Measurements from ENCODE around the gene PITX3. TPM values are rescaled to one million over a fixed set of nuclear protein-coding genes. Genes with fewer than 3 reads are reported as not detected.
"Not testable (repeated sequence)": the region's sequence is repeated elsewhere in the genome, so short reads cannot be mapped to it uniquely, and the experiment has no call there.

PITX3 gene
- polyA plus RNA-seq, 5 donors, result 0.21 to 2.3 (median 0.52) TPM; not detected in 1

DNA sequence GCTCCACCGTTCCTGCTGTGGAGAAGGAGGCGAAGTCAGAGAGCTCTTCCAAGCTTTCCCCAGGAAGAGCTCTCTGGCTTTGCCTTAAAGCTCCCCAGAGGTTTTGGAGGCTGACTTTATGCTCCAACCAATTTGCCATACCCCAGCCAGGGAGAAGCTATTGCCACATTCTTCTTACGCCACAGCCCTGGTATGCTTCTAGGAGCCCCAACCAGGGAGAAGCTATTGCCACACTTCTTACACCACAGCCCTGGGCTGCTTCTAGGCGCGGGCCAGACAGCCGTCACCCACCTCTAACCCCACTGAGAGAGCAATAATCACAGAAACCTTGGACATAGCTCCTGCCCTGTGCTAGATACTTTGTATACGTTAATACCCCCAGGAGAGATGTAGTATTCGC, 14.3 kb downstream of the PITX3 start:
- DNase-seq, result no peak

- no peak for DNase-seq
Measured at GRCh38 chr10:102226542-102226870, 14.8 kb downstream of the PITX3 start.

GRCh38 chr10:102225646-102226541, 15.4 kb downstream of the PITX3 start, which contains the start of gene ELOVL3:
TSS of gene ELOVL3 (plus strand) at chr10:102226299. CDS start at chr10:102226549, 250 bp downstream.
- DNase-seq, result peak; percentile 86 to 89

DNA sequence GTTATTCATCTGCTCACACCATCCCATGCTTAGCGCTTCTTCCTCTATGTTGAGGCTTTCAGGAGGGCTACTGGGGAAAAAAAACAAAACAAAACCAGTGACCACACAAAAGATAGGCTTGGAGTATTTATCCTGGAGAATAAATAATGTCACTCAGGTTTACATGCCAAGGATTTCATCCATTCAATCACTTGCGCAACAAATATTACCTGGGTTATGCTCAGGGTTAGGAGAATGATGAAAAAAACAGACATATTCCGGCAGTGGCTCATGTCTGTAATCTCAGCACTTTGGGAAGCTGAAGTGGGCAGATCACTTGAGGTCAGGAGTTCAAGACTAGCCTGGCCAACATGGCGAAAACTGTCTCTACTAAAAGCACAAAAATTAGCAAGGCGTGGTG, 18.5 kb downstream of the PITX3 start:
- DNase-seq, result no peak

- DNase-seq, result no peak
Measured at GRCh38 chr10:102220612-102221011, 20.7 kb downstream of the PITX3 start.

DNA sequence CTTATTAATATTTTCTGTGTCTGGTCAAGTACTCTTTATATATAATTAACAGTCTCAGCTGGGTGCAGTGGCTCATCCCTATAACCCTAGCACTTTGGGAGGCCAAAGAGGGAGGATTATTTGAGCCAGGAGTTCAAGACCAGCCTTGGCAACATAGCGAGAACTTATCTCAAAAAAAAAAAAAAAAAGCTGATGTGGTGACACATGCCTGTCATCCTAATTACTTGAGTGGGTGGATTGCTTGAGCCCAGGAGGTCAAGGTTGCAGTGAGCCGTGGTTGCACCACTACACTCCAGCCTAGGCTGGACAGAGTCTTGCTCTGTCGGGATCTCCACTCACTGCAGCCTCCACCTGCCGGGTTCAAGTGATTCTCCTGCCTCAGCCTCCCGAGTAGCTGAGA, 21.9 kb downstream of the PITX3 start:
- DNase-seq, result no peak

DNA sequence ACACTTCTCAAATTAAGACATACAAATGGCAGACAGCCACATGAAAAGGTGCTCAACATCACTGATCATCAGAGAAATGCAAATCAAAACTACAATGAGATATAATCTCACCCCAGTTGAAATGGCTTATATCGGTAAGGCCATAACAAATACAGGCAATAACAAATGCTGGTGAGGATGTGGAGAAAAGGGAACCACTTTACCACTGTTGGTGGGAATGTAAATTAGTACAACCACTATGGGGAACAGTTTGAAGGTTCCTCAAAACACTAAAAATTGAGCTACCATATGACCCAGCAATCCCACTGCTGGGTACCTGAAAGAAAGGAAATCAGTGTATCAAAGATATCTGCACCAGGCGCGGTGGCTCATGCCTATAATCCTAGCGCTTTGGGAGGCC, 27.7 kb downstream of the PITX3 start:
- DNase-seq, result not testable (repeated sequence)

- DNase-seq, result no peak
Measured at GRCh38 chr10:102211615-102212299, 29.6 kb downstream of the PITX3 start.

DNA sequence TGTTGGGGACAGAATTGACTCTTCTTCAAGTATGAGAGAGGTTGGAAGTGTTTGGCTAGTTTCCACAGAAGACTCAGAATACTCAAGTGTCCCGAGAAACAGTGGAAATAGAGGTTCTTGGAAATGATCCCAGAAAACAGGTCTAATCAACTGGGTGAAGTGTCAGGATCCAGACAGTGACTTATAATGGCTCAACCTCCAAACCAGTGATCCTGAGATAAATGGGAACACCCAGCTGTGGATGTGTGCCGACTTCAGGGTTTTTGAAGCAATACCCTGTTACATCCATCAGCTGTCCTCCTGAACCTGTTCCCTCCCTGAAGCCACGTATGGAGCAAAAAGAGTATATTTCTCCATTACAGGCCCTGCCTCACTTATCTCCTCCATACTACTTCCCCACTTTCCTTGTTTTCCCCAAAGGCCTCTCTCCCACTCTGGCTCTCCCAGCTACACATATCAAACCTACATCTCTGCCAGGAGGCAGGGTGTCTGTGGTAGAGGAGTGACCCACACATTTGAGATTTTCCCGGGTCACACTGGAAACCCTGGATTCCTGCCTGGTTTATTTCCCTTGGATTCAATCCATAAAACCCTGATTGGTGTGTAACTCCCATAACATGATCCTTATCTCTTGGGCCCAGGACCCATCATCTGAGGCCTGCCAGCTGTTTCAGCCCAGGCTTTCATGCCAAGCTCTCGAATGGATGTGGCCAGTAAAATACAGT, 32.8 kb downstream of the PITX3 start:
- peak in 1 of 2 donors; percentile 40 for DNase-seq

GRCh38 chr10:102202386-102202785, 38.9 kb downstream of the PITX3 start:
- no peak for DNase-seq

GRCh38 chr10:102200751-102201640, 40.3 kb downstream of the PITX3 start:
- no peak for DNase-seq

DNA sequence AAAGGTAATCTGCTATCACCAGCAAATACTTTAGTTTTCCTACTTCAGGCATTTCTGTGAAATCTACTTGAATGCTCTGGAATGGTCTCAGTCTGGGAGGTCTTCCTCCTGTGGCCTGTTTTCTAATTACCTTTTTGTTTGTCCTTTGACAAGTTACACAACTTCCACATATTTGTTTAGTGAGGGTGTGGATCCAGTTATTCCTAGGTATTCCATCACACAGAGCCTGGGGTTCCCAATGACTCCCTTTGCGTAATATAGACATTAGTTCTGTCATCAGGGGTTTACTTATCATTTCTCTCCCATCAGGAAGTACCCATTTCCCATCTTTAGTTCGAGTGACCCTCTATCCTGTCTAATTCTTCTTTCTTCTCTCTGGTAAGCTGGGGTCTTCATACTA, 43.3 kb downstream of the PITX3 start:
- DNase-seq, result no peak

GRCh38 chr10:102196893-102197292, 44.4 kb downstream of the PITX3 start:
- no peak for DNase-seq

DNA sequence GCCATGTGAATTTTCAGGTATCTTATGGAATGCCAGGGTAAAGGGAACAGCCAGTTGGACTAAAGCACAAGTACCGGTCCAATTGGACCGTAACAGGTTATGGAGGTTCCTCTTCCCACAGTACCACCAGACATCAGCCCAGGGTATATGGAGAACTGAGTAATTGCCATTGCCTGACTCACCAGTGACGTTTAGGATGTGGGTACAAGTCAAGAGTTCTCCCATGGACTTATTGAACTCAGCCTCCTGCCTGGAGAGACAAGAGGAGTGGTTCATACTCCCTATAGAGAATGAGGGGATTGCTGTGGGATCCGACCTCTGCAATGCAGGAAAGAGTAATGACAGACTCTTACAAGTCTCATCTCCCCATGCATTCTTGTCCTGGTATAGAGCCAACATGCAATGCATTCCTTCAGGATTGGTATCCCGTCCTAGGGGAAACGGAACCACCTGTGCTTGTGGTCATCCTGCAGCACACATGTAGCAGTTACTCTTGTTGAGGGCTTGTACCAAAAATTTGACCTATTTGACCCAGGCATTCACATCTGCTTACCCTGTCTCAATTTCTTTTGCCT, 45.9 kb downstream of the PITX3 start:
- no peak for DNase-seq

GRCh38 chr10:102191956-102192355, 49.4 kb downstream of the PITX3 start:
- DNase-seq, result no peak

GRCh38 chr10:102188941-102189898, 52.1 kb downstream of the PITX3 start:
- not testable (repeated sequence) for DNase-seq

GRCh38 chr10:102188298-102188940, 52.9 kb downstream of the PITX3 start:
- no peak for DNase-seq

DNA sequence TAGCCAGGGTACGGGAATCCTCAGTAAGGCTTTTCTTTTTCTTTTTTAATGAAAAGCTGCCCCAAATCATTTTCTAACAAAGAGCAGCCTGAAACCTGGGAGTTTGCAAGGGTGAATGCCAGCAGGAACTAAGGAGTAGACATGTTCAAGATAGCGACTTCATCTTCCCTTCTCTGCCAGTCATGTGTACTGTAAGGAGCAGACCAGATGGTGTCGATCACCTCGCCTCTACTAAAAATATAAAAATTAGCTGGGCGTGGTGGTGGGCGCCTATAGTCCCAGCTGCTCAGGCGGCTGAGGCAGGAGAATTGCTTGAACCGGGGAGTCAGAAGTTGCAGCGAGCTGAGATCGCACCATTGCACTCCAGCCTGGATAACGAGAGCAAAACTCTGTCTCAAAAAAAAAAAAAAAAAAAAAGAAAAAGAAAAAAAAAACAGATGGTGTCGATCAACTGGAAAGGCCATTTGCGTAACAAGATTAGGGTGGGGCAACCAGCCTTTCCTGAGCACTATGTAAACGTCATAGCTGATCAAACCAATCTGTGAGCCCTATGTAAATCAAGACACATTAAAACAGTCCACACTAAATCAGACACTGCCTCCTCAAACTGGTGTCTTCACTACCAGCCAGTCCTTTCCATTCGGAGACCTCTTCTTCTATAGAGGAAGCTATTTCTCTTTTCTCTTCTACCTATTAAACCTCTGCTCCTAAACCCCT, 55.3 kb downstream of the PITX3 start:
- peak; percentile 25 to 31 for DNase-seq

GRCh38 chr10:102185272-102185671, 56.0 kb downstream of the PITX3 start:
- DNase-seq, result no peak
